GM10266 (cell line): ENCODE measurements around the gene SHCBP1L.

Source experiments
- DNase-seq: peaks from one replicate; pipeline ENCODE4 v3.0.0; 2012; ENCODE audit errors: extremely low spot score
- CTCF ChIP-seq: IDR thresholded peaks from 2 replicates; pipeline ENCODE4 v1.5.1; 2012; ENCODE audit warnings: mild to moderate bottlenecking, low read depth; ENCODE audit not compliant: control insufficient read depth, insufficient read depth; ENCODE audit errors: missing control alignments

Gene SHCBP1L

GRCh38 chr1:182972829-182973228 is 19.9 kb upstream of the SHCBP1L start:
- DNase-seq, result no peak

GRCh38 chr1:182972231-182972630 is 19.3 kb upstream of the SHCBP1L start:
- DNase-seq, result no peak
- no peak for TF ChIP-seq CTCF

More at GRCh38 chr1:182972829-182973228, 19.9 kb upstream of the SHCBP1L start:
- no peak for TF ChIP-seq CTCF

GRCh38 chr1:182971219-182971618 is 18.3 kb upstream of the SHCBP1L start:
- DNase-seq, result no peak
- no peak for TF ChIP-seq CTCF

- no peak for DNase-seq
- no peak for TF ChIP-seq CTCF
These were observed 16.1 kb upstream of the SHCBP1L start for GRCh38 chr1:182968836-182969734.

- no peak for TF ChIP-seq CTCF
- no peak for DNase-seq
These were observed 15.3 kb upstream of the SHCBP1L start for GRCh38 chr1:182968151-182968741.

GRCh38 chr1:182965861-182966260 is 12.9 kb upstream of the SHCBP1L start:
- TF ChIP-seq CTCF, result no peak
- DNase-seq, result no peak

- no peak for DNase-seq
These were observed 12.1 kb upstream of the SHCBP1L start for GRCh38 chr1:182965096-182965495.

More at GRCh38 chr1:182965096-182965495, 12.1 kb upstream of the SHCBP1L start:
- TF ChIP-seq CTCF, result no peak
